HG03521 (cell line): ENCODE results near the gene POLR1B.
"Not testable (repeated sequence)": the region's sequence is repeated elsewhere in the genome, so short reads cannot be mapped to it uniquely, and the experiment has no call there.

ENCODE experiments used
- ATAC-seq: cut with Tn5 transposase; IDR thresholded peaks from one replicate; pipeline ENCODE4 v1.9.1; 2021; ENCODE audit warnings: mild to moderate bottlenecking, moderate library complexity; ENCODE audit not compliant: unreplicated experiment

POLR1B gene

GRCh38 chr2:112539306-112539705, 3.0 kb upstream of the POLR1B start:
- no peak for ATAC-seq

GRCh38 chr2:112540906-112541305, 1.4 kb upstream of the POLR1B start:
- ATAC-seq = no peak

- ATAC-seq = peak; percentile 65
Measured at GRCh38 chr2:112541315-112542122, 746 bp upstream of the POLR1B start.

DNA sequence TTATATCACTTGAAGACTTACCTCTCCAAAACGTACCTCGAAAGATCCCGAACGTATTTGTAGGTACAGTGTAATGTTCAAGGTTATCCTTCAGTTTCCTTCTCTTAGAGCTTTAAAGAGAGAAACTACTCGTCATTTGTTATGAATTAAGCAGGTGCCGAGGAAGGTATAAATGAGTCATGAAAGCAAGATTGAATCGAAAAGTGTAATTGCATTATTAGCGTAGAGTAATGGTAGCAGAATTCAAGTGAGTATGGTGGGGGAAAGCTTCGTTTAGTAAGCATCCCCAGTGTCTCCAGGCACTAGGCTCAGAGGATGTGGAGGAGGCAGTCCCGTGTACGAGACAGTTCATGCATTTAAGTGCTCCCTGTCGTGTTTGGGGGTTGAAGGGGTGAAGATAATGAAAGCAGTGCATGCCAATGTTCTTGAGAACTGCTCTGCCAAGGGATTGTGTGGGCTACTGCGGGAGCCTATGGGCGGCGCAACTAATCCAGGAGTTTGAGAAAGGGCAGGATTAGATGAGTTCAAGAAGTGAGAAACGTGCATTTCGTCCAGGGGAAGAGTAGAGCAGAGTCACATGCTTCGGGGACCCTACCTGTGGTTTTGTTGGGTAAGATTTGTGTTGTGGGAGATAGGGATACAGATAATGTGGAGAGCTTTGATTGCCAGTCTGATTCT, 858 bp downstream of the POLR1B start:
- ATAC-seq = peak; percentile 6

DNA sequence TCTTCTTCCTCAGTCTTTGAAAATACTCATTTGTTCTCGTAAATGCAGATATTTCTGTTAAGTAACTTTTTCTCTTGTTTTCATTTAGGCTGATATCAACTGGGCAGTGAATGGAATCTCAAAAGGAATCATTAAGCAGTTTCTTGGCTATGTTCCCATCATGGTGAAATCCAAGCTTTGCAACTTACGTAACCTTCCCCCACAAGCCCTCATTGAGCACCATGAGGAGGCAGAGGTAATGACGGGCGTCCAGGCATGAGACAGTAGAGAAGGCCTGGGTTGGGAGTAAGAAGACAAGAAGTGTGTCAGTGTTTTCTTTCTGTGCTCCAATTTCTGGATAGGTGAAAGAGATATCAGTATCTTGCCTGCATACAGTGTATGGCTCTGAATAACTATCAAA, 5.1 kb downstream of the POLR1B start:
- no peak for ATAC-seq

- no peak for ATAC-seq
Measured at GRCh38 chr2:112548980-112549379, 6.7 kb downstream of the POLR1B start.

DNA sequence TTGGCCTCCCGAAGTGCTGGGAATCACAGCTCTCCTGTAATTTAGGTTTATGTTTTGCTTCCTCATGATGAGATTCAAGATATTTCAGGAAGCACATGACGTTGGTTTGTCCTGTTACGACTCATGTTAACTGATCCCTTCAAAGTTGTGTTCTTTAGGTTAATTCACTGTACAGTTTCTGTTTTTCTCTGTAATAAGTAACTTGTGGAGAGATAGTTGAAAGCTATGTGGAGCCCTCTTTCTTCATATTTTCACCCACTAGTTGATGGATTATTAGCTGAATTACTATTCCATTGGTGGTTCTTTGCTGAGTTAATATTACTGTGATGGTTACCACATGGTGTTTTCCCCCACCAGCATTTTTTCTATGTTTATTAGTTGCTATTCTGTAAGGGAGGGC, 23.8 kb downstream of the POLR1B start:
- no peak for ATAC-seq

DNA sequence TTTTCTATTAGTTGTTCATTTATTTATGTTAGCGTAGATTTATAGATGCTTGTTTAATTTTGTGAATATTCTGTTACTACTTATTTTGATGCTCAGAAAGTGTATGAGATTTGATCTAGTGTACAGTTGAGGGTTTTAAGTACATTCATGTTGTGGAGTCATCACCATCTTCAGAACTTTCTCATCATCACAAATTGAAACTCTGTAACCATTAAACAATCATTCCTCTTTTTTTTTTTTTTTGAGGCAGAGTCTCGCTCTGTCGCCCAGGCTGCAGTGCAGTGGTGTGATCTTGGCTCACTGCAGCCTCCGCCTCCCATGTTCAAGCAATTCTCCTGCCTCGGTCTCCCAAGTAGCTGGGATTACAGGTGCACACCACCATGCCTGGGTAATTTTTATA, 24.2 kb downstream of the POLR1B start:
- ATAC-seq = not testable (repeated sequence)

DNA sequence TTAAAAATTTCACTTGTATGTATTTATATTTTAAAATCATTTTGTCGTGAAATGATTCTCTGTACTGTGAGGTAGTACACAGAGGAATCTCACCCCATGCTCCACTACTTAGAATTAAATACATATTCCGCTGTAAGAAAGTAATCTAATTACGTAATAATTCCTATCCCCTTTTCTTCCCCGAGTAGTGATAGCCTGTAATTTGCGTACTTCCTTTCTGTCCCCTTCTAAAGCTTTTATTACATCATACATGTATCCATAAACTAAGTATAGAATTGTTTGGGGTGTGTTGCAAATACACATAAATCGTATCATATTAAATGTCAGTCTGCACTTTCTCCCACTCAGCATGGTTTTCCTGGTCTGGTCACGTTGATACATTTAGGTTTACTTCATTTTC, 29.7 kb downstream of the POLR1B start:
- no peak for ATAC-seq

DNA sequence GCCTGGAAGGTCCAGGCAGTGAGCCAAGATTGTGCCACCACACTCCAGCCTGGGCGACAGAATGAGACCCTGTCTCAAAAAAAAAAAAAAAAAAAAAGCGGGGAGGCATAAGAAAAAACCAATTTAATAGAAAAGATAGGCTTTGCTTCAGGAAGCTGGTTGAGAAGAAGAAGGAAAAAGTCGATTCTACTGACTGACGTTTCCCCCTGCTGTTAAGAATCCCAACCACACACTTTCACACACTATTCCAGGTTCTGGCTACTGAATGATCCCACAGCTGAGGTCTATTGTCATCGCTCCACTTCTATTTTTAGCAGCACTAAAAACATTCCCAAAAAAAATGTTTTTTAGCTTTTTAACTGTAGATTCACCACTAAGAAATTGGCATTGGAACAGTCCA, 35.5 kb downstream of the POLR1B start:
- no peak for ATAC-seq

- ATAC-seq = no peak
Measured at GRCh38 chr2:112579241-112579640, 37.0 kb downstream of the POLR1B start.

DNA sequence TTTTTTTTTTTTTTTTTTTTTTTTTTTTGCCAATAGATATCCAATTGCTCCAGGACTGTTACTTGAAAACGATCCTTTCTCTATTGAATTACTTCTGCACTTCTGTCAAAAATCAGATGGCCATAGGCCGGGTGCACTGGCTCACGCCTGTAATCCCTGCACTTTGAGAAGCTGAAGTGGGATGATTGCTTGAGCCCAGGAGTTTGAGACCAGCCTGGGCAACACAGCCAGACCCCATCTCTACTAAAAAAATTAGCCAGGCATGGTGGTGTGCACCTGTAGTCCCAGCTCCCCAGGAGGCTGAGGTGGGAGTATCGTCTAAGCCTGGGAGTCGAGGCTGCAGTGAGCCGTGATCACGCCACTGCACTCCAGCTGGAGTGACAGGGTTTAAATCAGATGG, 37.8 kb downstream of the POLR1B start:
- no peak for ATAC-seq

DNA sequence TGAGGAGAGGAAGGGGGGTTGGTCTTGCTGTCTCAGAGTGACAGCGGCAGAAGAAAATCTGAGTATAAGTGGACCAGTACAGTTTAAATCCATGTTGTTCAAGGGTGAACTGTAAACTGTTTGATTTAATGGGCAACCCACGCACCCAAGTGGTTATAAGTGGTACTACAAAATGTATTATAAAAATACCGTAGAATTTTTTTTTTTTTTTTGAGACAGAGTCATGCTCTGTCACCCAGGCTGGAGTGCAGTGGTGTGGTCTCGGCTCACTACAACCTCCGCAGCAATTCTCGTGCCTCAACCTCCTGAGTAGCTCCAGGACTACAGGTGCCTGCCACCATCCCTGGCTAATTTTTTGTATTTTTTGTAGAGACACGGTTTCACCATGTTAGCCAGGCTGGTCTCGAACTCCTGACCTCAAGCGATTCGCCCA, 40.1 kb downstream of the POLR1B start:
- ATAC-seq = no peak

GRCh38 chr2:112583497-112584133, 41.4 kb downstream of the POLR1B start:
- ATAC-seq = no peak

GRCh38 chr2:112584134-112584890, 42.0 kb downstream of the POLR1B start, which contains the start of gene CHCHD5:
Gene CHCHD5, plus strand, starts transcription at chr2:112584609. Its CDS starts 39 bp downstream, at chr2:112584648.
- peak; percentile 85 for ATAC-seq

DNA sequence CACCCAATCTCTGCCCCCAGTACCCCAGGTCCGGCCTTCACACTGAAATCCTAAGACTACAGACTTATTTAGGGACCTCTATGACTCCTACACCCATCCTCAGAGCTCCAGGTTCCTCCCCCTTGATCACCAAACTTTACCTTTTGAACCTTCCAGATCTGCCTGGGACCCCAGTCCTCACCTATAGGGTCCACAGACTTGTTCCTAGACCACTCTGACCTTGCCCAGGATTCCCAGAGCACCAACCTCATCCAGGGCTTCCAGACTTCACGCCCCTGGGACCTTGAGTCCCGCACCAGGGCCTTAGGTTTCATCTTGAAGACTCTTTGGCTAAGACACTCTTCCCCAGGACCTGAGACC, 42.6 kb downstream of the POLR1B start:
- no peak for ATAC-seq

GRCh38 chr2:112585400-112585799, 43.1 kb downstream of the POLR1B start:
- no peak for ATAC-seq

GRCh38 chr2:112585873-112586464, 43.7 kb downstream of the POLR1B start:
- ATAC-seq = no peak

DNA sequence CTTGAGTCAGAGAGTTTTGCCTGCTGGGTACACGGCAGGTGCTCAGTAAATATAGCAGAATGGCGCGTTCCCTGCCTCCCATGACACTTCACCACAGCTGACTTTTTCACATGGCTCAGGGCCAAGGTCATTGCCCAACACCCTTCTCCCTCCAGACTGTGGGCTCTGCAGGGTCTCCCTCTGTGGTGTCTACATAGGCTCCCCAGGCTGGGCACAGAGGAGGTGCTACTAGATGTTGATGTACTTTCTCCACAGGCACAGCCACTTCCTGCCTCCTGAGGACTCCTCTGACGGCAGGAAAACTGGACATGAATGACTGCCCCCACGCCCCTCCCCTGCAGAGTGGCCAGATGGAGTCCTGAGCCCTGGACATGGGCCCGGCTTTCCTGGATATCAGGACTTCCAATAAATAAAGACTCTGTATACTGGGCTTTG, 46.4 kb downstream of the POLR1B start:
- ATAC-seq = no peak

- ATAC-seq = no peak
Measured at GRCh38 chr2:112591413-112591812, 49.1 kb downstream of the POLR1B start.

- no peak for ATAC-seq
Measured at GRCh38 chr2:112593736-112594135, 51.5 kb downstream of the POLR1B start.
